ENCODE results near the gene TOP1. TPM values are rescaled to one million over a fixed set of nuclear protein-coding genes. Genes with fewer than 3 reads are reported as not detected.

Gene TOP1
- total and polyA plus RNA-seq, 9 of the 15 experiments (the other 6 are each of a cell fraction or from before 2014, with no cell fraction given): 26.4 to 127 (median 39.6) TPM

DNA sequence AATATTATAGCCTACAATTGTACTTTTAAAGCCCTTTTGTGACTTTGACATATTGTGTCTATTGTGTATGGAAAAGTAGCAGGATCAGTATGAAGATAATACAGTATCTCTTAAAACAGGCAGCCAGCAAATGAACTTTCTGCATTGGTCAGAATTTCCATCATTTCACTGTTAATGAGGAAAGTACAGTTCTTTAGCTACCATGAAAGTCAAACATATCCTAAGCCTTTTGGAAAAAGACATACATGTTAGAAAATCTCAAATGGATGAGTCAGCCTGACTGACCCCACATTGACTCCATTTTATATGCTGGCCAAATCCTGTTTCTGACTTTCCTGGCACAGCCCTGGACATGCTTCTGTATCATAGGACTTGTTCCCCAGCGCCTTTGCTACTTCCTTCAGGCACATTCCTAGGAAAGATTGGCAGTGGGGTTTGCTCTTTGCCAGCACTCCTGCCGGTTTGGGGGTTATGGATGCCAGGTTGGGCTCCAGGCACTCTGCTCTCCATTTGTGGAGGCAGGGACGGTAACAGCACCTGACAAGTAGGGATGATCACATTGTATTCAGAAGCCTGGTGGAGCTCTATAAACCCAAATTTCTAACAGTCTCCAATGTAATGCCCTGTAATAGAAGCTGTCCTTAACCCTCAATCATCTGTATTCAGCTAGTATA is 43.7 kb downstream of the TOP1 start (continued):
- TF ChIP-seq, protein P1, sequence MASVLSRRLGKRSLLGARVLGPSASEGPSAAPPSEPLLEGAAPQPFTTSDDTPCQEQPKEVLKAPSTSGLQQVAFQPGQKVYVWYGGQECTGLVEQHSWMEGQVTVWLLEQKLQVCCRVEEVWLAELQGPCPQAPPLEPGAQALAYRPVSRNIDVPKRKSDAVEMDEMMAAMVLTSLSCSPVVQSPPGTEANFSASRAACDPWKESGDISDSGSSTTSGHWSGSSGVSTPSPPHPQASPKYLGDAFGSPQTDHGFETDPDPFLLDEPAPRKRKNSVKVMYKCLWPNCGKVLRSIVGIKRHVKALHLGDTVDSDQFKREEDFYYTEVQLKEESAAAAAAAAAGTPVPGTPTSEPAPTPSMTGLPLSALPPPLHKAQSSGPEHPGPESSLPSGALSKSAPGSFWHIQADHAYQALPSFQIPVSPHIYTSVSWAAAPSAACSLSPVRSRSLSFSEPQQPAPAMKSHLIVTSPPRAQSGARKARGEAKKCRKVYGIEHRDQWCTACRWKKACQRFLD (CRISPR knock-in tag; IDR thresholded peaks at IDR 0.05): 0 out of 2 replicates have a peak, but pooled peaks have one; percentile 25
- TF ChIP-seq, protein P2, sequence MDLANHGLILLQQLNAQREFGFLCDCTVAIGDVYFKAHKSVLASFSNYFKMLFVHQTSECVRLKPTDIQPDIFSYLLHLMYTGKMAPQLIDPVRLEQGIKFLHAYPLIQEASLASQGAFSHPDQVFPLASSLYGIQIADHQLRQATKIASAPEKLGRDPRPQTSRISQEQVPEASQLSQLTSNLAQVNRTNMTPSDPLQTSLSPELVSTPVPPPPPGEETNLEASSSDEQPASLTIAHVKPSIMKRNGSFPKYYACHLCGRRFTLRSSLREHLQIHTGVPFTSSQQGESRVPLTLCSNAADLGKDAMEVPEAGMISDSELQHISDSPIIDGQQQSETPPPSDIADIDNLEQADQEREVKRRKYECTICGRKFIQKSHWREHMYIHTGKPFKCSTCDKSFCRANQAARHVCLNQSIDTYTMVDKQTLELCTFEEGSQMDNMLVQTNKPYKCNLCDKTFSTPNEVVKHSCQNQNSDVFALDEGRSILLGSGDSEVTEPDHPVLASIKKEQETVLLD (IDR thresholded peaks at IDR 0.05): 0 out of 2 replicates have a peak, but pooled peaks have one; percentile 24
- TF ChIP-seq, protein P3, sequence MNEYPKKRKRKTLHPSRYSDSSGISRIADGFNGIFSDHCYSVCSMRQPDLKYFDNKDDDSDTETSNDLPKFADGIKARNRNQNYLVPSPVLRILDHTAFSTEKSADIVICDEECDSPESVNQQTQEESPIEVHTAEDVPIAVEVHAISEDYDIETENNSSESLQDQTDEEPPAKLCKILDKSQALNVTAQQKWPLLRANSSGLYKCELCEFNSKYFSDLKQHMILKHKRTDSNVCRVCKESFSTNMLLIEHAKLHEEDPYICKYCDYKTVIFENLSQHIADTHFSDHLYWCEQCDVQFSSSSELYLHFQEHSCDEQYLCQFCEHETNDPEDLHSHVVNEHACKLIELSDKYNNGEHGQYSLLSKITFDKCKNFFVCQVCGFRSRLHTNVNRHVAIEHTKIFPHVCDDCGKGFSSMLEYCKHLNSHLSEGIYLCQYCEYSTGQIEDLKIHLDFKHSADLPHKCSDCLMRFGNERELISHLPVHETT (CRISPR knock-in tag; conservative IDR thresholded peaks at IDR 0.05 in 1 of 2, IDR thresholded peaks at IDR 0.05 in 1 of 2): no peak
- TF ChIP-seq TEAD2 (tag; IDR thresholded peaks at IDR 0.05) (no peak), CBFA2T3 (IDR thresholded peaks at IDR 0.05) (peak; percentile 49; the same call in 1 of the 2 replicates)
- TF ChIP-seq, protein P4, sequence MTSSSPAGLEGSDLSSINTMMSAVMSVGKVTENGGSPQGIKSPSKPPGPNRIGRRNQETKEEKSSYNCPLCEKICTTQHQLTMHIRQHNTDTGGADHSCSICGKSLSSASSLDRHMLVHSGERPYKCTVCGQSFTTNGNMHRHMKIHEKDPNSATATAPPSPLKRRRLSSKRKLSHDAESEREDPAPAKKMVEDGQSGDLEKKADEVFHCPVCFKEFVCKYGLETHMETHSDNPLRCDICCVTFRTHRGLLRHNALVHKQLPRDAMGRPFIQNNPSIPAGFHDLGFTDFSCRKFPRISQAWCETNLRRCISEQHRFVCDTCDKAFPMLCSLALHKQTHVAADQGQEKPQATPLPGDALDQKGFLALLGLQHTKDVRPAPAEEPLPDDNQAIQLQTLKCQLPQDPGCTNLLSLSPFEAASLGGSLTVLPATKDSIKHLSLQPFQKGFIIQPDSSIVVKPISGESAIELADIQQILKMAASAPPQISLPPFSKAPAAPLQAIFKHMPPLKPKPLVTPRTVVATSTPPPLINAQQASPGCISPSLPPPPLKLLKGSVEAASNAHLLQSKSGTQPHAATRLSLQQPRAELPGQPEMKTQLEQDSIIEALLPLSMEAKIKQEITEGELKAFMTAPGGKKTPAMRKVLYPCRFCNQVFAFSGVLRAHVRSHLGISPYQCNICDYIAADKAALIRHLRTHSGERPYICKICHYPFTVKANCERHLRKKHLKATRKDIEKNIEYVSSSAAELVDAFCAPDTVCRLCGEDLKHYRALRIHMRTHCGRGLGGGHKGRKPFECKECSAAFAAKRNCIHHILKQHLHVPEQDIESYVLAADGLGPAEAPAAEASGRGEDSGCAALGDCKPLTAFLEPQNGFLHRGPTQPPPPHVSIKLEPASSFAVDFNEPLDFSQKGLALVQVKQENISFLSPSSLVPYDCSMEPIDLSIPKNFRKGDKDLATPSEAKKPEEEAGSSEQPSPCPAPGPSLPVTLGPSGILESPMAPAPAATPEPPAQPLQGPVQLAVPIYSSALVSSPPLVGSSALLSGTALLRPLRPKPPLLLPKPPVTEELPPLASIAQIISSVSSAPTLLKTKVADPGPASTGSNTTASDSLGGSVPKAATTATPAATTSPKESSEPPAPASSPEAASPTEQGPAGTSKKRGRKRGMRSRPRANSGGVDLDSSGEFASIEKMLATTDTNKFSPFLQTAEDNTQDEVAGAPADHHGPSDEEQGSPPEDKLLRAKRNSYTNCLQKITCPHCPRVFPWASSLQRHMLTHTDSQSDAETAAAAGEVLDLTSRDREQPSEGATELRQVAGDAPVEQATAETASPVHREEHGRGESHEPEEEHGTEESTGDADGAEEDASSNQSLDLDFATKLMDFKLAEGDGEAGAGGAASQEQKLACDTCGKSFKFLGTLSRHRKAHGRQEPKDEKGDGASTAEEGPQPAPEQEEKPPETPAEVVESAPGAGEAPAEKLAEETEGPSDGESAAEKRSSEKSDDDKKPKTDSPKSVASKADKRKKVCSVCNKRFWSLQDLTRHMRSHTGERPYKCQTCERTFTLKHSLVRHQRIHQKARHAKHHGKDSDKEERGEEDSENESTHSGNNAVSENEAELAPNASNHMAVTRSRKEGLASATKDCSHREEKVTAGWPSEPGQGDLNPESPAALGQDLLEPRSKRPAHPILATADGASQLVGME (CRISPR knock-in tag; IDR thresholded peaks at IDR 0.05): no peak
- TF ChIP-seq, protein P5, sequence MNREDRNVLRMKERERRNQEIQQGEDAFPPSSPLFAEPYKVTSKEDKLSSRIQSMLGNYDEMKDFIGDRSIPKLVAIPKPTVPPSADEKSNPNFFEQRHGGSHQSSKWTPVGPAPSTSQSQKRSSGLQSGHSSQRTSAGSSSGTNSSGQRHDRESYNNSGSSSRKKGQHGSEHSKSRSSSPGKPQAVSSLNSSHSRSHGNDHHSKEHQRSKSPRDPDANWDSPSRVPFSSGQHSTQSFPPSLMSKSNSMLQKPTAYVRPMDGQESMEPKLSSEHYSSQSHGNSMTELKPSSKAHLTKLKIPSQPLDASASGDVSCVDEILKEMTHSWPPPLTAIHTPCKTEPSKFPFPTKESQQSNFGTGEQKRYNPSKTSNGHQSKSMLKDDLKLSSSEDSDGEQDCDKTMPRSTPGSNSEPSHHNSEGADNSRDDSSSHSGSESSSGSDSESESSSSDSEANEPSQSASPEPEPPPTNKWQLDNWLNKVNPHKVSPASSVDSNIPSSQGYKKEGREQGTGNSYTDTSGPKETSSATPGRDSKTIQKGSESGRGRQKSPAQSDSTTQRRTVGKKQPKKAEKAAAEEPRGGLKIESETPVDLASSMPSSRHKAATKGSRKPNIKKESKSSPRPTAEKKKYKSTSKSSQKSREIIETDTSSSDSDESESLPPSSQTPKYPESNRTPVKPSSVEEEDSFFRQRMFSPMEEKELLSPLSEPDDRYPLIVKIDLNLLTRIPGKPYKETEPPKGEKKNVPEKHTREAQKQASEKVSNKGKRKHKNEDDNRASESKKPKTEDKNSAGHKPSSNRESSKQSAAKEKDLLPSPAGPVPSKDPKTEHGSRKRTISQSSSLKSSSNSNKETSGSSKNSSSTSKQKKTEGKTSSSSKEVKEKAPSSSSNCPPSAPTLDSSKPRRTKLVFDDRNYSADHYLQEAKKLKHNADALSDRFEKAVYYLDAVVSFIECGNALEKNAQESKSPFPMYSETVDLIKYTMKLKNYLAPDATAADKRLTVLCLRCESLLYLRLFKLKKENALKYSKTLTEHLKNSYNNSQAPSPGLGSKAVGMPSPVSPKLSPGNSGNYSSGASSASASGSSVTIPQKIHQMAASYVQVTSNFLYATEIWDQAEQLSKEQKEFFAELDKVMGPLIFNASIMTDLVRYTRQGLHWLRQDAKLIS (CRISPR knock-in tag; IDR thresholded peaks at IDR 0.05): 0 out of 2 replicates have a peak, but pooled peaks have one; percentile 26
- TF ChIP-seq, protein P6, sequence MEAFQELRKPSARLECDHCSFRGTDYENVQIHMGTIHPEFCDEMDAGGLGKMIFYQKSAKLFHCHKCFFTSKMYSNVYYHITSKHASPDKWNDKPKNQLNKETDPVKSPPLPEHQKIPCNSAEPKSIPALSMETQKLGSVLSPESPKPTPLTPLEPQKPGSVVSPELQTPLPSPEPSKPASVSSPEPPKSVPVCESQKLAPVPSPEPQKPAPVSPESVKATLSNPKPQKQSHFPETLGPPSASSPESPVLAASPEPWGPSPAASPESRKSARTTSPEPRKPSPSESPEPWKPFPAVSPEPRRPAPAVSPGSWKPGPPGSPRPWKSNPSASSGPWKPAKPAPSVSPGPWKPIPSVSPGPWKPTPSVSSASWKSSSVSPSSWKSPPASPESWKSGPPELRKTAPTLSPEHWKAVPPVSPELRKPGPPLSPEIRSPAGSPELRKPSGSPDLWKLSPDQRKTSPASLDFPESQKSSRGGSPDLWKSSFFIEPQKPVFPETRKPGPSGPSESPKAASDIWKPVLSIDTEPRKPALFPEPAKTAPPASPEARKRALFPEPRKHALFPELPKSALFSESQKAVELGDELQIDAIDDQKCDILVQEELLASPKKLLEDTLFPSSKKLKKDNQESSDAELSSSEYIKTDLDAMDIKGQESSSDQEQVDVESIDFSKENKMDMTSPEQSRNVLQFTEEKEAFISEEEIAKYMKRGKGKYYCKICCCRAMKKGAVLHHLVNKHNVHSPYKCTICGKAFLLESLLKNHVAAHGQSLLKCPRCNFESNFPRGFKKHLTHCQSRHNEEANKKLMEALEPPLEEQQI (IDR thresholded peaks at IDR 0.05): no peak
